ENCODE measurements around the gene MSTN. TPM values are rescaled to one million over a fixed set of nuclear protein-coding genes. Genes with fewer than 3 reads are reported as not detected.

MSTN gene
- not detected in 2 replicates for total RNA-seq

DNA sequence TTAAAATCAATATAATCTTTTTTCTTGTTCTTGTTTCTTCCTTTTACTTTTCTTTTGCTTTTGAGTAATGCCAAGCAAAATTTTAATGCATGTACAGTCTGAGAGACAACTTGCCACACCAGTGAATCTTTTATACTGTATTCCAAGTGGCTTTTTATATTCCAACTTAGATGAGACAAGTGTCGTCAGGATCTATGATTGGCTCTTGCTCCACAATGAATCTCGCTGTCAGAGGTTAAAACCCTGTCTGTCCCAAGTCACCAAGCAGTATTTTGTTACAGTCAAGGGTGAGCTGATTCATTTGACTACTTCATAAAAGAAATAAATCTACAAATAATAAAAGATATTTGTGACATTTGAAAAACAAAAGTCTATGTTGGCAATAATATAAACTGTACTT is at the start of gene MSTN:
Gene MSTN (minus strand): TSS at position 129 of the 400 bp plus-strand sequence. CDS start 133 bp downstream, outside the sequence.

Measured in mesangial cell (primary cell).